CD4-positive, alpha-beta T cell treated with Interleukin-17A for 4 hours (primary cell): ENCODE measurements around the gene CFTR.
"Not testable (repeated sequence)": the region's sequence is repeated elsewhere in the genome, so short reads cannot be mapped to it uniquely, and the experiment has no call there.

Source experiments
- DNase-seq: peaks from one replicate; pipeline ENCODE4 v3.0.0-alpha.2; 2020; ENCODE audit warnings: mixed read lengths

CFTR gene

GRCh38 chr7:117479225-117480054, at the start of gene CFTR:
Gene CFTR, plus strand, starts transcription at chr7:117480025. Its CDS starts 70 bp downstream, at chr7:117480095.
- DNase-seq, result no peak

GRCh38 chr7:117435475-117436043, 44.3 kb upstream of the CFTR start:
- DNase-seq, result no peak

- DNase-seq, result no peak
Observed at GRCh38 chr7:117444646-117445045, 35.2 kb upstream of the CFTR start.

GRCh38 chr7:117445206-117445605, 34.6 kb upstream of the CFTR start:
- no peak for DNase-seq

- DNase-seq, result no peak
Observed at GRCh38 chr7:117446220-117446815, 33.5 kb upstream of the CFTR start.

GRCh38 chr7:117448655-117449054, 31.2 kb upstream of the CFTR start:
- no peak for DNase-seq

- DNase-seq, result no peak
Observed at GRCh38 chr7:117458977-117459583, 20.7 kb upstream of the CFTR start.

- DNase-seq, result no peak
Observed at GRCh38 chr7:117459735-117460134, 20.1 kb upstream of the CFTR start.

- not testable (repeated sequence) for DNase-seq
Observed at GRCh38 chr7:117460815-117461214, 19.0 kb upstream of the CFTR start.

GRCh38 chr7:117468174-117468573, 11.7 kb upstream of the CFTR start:
- DNase-seq, result no peak

- no peak for DNase-seq
Observed at GRCh38 chr7:117470777-117471176, 9.0 kb upstream of the CFTR start.

GRCh38 chr7:117472335-117472734, 7.5 kb upstream of the CFTR start:
- DNase-seq, result no peak

GRCh38 chr7:117476557-117477215, 3.1 kb upstream of the CFTR start:
- DNase-seq, result no peak

GRCh38 chr7:117478836-117479224, 995 bp upstream of the CFTR start:
- no peak for DNase-seq

- no peak for DNase-seq
Observed at GRCh38 chr7:117480055-117480362, 184 bp downstream of the CFTR start.

GRCh38 chr7:117480978-117481377, 1.2 kb downstream of the CFTR start:
- no peak for DNase-seq

GRCh38 chr7:117485118-117485620, 5.3 kb downstream of the CFTR start:
- no peak for DNase-seq

GRCh38 chr7:117489016-117489415, 9.2 kb downstream of the CFTR start:
- DNase-seq, result no peak

- no peak for DNase-seq
Observed at GRCh38 chr7:117489430-117489829, 9.6 kb downstream of the CFTR start.

GRCh38 chr7:117489911-117490310, 10.1 kb downstream of the CFTR start:
- no peak for DNase-seq

GRCh38 chr7:117492649-117493048, 12.8 kb downstream of the CFTR start:
- no peak for DNase-seq

GRCh38 chr7:117493460-117493859, 13.6 kb downstream of the CFTR start:
- no peak for DNase-seq

- DNase-seq, result no peak
Observed at GRCh38 chr7:117495308-117495707, 15.5 kb downstream of the CFTR start.
